Spleen (tissue), 7 donors: ENCODE results near the gene DNASE2.

Experiments used
- POLR2AphosphoS5 ChIP-seq, 3 donors: sonication (generic); formaldehyde crosslinking; IDR thresholded peaks; one replicate each; pipeline ENCODE4 v1.5.1; 2017; ENCODE audit warnings: antibody characterized with exemption in 3 of 3
- TF ChIP-seq, protein P1 (sequence below), 11 experiments: fragments of 200-600 bp in 7 of 11; fragments of 450-650 bp in 4 of 11; sonication (generic) in 4 of 11; IDR thresholded peaks in 8 of 11; conservative IDR thresholded peaks in 3 of 11; 1 replicate in 7 of 11; 2 replicates in 4 of 11; pipeline versions ENCODE4 v1.4.0 to v1.8.0; 2016 to 2021; ENCODE audit warnings: antibody characterized with exemption in 11 of 11, inconsistent platforms in 4 of 11, mild to moderate bottlenecking in 1 of 11
- donor health status: DM: no; HTN: no; CAD: no; lungs with moderate emphysema.
- donor health status: DM: no; HTN: no; CAD: no.
- donor health status: DM: no; HTN: no; CAD: no.

DNA sequence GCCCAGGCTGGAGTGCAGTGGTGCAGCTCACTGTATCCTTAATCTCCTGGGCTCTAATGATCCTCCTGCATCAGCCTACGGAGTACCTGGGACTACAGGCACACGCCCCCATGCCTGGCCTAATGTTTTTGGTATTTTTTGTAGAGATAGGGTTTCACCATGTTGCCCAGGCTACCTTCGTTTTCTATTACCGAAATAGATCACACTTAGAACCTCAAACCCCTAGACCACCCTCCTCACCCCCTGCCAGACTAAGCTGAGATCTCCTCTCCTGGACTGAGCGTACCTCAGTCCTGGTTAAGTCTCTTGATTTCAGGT, 5.4 kb upstream of the DNASE2 start:
- TF ChIP-seq POLR2AphosphoS5 (IDR thresholded peaks at IDR 0.05), result no peak
- TF ChIP-seq, protein P1, sequence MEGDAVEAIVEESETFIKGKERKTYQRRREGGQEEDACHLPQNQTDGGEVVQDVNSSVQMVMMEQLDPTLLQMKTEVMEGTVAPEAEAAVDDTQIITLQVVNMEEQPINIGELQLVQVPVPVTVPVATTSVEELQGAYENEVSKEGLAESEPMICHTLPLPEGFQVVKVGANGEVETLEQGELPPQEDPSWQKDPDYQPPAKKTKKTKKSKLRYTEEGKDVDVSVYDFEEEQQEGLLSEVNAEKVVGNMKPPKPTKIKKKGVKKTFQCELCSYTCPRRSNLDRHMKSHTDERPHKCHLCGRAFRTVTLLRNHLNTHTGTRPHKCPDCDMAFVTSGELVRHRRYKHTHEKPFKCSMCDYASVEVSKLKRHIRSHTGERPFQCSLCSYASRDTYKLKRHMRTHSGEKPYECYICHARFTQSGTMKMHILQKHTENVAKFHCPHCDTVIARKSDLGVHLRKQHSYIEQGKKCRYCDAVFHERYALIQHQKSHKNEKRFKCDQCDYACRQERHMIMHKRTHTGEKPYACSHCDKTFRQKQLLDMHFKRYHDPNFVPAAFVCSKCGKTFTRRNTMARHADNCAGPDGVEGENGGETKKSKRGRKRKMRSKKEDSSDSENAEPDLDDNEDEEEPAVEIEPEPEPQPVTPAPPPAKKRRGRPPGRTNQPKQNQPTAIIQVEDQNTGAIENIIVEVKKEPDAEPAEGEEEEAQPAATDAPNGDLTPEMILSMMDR (IDR thresholded peaks at IDR 0.05 in 8 of 11, conservative IDR thresholded peaks at IDR 0.05 in 3 of 11), result no peak
